G401.6 (cell line): ENCODE measurements around the gene EPHA8.

Experiments
- FAIRE-seq: peaks from 2 replicates; lab custom pipeline; 2012; peaks lifted over from hg19 to GRCh38; lab: Jason Lieb, UNC

The EPHA8 gene

DNA sequence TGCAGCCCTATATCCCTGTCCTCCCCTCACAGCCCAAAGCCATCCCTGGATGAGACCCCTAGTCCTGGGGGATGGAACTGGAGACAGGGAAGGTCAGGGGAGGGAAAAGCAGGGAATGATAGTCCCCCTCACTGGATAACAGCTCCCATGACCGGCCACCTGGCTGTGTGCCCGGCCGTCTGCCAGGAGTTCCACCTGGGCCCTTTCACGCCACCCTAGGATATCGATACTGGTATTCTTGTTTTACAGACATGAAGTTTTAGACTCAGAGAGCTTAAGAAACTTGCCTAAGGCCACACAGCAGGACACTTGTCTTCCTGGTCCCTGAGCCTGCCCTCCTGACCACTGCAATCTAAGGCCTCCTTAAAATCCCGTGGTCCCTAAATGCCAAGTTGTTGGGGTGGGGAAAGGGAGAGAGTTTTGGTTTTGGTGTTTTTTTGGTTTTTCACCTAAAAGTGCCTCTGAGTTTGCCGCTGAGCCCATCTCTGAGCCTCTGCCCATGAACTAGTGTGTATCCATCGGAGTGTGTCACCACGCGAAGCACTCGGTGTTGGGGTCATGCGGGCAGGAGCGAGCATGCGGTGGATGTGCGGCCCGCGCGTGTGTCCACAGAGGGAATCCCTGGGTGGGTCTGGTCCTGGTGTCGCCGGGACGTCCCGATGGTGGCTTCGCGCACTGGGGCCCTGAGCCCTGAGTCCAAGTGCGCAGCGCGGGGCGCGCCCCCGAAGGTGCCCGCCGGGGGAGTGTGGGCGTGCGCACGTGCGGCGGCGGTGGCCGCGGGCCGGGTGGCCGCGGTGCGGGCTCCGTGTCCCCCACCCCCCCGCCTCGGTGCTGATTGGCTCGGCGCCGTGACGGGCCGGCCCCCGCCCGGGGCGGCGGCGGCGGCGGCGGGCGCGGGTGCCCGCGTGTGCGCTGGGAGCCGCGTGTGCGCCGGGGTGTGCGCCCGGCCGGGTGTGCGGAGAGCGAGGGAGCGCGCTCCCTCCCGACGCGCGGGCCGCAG, at the start of gene EPHA8:
TSS of gene EPHA8 (plus strand) at position 906 of the 1,000 bp plus-strand sequence. CDS start 147 bp downstream, outside the sequence.
- FAIRE-seq = no peak

DNA sequence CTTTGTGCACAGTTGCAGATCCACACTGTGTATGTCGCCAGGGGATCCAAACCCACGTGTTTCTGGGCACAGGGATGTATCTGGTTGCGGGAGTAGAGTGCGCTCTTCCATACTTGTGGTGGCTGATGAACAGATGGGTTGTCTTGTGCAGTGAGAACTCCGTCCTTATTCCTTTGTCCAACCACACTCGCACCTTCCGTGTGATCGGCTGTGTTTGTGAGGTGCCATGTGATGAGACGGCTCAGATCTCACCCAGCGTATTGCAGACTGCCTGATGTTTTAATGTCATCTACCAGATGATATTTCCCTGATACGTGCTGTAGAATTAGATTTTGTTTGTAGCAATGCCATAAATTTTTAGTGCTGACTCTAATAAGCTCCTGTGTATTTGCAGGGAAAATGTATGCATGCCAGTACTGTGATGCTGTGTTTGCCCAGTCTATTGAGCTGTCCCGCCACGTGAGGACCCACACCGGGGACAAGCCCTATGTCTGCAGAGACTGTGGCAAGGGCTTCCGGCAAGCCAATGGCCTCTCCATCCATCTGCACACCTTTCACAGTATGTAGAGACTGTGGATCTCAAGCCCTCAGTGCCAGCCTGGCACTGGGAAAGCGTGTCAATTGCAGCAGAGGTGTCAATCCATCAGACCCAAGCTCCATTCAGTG, 46.2 kb upstream of the EPHA8 start:
- no peak for FAIRE-seq

DNA sequence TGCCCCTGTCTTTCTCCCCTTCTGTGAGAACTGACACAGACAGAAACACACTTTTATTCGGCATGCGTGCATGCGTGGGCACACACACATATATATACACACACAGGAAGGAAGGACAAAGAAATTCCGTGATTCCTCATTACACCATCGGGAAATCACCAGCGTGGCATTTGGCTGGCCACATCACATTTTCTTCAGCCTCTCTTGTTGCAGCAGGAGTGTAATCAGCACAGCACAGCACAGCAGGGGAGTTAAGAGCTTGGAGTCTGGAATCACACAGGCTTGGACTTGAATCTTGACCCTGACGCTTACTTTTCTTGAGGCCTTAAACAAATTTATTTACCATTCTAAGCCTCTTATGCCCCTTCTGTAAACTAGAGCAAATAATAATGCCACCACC, 45.3 kb upstream of the EPHA8 start:
- FAIRE-seq = no peak

DNA sequence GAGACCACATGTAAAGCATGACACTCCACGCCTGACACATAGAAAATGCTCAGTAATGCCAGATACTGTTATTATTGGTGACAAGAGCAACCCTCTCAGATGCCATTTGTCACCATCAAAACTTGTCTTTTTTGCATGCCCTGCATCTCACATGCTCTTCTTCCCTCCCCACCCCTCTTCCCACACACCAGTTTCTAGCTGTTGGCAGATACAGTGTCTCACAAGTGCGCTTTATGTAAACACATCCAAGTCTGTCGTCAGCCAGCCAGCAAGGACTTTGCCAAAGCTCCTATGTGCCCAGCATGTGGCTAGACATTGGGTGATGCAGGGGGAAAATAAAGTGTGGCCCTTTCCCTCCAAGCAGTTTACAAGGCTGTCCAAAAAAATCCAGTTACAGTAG, 44.9 kb upstream of the EPHA8 start:
- no peak for FAIRE-seq

DNA sequence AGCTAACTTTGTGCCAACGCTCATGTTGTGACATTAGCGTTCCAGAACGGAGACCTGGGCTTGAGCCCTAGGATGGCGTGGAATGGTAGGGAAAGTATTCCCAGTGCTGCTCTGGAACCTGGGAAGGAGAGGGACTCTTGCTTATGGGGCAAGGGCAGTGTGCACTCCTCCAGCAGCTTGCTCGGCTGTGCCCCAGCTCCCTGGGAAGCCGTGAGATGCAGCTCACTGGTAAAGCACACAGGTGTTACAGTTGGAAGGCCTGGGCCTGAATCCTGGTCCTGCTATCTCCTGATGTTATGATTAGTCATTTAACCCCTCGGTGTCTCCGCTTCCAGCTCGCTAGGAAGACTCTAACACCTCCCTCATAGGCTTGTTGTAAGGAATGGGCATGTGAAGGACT, 42.4 kb upstream of the EPHA8 start:
- FAIRE-seq = no peak

DNA sequence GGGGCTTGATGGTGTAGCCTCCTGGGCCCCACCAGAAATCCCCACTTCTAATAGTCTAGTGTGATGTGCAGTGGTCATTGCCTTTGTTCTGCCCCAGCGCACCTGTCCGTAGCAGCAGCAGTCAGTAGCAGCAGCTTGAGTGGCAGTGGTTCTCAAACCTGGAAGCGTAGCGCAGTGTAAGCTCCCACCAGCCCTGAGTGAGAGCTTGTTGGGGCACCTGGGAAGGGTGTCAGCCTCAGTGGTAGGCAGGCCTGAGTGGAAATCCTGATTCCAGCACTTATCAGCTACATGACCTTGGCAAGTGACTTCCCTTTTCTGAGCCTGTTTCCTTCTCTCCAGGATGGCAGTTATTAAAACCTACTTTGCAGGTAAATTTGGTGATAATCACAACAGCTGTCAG, 41.6 kb upstream of the EPHA8 start:
- FAIRE-seq = no peak

DNA sequence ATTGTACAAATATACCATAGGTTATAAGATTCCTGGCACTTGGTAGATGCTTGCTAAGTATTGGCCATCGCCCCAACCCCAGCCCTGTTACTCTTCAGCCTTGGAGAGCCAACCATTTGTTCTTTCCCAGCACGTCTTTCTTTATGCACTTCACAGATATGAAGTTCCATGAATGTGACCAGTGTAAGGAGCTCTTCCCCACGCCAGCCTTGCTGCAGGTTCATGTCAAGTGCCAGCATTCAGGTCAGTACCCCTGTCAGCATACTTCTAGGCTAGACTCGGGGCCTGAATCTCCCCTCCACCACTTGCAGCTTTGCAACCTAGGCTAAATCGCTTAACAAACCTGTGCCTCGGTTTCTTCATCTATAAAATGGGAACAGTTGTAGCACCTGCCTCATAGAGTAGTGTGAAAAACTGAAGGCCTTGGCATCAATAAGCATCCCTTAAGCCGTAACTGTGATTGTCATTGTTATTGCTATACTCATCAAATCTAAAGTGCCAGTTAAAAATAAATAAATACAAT, 41.0 kb upstream of the EPHA8 start:
- FAIRE-seq = no peak

DNA sequence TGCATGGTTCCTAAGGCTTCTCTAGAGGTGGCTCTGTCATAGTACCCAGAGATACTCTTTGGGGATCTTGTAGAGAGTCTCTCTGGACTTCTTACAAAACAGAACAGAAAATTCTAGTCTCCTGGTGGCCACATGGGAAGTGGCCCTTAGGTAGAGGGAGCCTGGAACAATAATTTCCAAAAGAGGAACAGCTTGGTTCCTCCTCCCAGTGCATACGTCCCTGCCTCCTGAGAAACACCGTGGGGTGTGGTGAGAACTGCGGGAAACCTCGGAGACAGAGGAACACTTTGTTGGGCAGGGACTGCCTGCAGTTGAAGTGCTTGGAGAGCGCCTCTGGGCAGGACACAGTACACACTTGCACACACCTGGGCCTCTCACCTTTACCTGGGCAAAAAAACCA, 38.8 kb upstream of the EPHA8 start:
- no peak for FAIRE-seq

DNA sequence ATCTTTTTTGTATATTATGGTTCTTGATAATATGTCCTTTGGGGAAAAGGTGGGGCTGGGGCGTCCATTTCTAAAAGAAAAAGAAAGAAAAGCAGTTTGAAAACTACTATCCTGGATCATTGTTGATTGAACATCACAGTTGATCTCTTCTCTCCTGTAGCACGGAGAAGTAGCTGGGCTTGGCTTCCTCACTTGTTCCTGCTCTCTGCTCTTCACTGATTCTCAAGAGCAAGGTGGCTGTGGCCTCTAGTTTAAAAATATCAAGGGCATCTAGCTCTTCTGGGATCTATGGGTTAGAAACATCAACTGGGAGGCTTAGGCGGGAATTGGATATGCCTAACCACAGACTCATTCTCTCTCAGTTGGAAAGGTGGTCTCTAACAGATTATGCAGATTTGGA, 38.1 kb upstream of the EPHA8 start:
- no peak for FAIRE-seq

DNA sequence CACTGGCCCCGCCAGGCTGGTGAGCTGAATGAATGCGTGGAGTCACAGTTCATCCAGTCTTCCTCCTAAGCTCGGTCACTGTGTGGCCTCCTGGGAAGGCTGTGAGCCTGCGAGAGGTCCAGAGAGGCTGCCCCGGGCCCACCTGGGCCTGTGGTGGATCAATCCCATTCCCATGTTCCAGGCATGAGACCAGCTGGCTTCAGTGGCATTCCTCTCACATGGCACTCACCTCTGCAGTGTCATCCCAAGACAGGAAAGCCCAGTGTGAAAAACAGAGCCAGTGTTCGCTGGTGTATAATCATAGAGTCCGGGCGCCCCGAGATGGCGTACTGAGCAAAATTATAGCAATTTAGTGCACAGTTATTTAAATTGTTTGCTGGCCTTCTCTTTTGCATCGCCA, 37.6 kb upstream of the EPHA8 start:
- FAIRE-seq = no peak

DNA sequence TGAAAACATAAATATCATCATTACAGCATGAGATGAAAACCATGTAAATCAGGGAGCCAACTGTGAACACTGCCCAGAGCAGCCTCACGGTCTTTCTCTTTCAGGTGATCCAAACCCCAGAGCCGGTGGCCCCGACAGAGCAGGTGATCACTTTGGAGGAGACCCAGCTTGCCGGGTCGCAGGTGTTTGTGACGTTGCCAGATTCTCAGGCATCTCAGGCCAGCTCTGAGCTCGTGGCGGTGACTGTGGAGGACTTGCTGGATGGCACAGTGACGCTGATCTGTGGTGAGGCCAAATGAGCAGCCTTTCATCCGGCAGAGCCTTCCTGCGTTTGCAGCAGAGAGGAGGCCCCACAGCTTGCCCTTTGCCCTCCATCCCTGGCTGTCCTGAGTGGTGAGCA, 37.2 kb upstream of the EPHA8 start:
- no peak for FAIRE-seq

DNA sequence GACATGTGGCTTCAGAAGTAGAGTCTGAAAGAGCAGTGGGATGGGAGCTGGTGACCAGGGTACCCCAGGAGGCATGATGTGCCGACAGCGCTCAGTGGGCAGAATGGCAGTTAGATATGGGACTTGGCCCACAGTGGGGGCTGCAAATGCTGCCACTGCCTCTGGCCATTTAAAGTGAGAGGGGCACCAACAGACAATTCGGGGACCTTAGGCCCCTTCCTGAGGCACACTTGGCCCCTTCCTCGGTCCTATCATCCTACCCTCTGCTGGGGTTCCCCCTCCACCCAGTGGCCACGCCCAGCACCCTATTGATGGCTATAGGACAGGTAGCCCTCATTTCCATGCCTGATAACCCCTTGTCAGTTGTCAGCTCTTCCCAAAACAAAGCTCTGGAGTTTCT, 36.6 kb upstream of the EPHA8 start:
- no peak for FAIRE-seq

DNA sequence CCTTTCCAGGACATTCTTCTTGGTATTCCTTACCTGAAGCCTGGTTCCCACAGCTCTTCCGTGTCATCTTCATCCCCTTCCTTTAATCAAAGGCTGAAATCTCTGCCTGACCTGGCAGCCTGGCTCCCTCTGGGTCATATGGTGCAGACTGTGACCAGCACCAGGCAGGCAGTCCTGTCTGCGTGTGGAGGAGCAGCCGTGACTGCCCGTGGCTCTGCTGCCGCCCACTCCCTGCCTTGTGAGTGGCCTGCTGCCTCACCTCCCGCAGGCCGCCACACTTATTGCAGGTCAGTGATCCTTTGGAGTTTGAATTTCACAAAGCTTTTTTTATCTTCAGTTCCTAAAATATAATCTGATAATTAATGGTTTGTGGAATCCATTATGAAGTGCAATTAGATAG, 36.2 kb upstream of the EPHA8 start:
- FAIRE-seq = no peak

DNA sequence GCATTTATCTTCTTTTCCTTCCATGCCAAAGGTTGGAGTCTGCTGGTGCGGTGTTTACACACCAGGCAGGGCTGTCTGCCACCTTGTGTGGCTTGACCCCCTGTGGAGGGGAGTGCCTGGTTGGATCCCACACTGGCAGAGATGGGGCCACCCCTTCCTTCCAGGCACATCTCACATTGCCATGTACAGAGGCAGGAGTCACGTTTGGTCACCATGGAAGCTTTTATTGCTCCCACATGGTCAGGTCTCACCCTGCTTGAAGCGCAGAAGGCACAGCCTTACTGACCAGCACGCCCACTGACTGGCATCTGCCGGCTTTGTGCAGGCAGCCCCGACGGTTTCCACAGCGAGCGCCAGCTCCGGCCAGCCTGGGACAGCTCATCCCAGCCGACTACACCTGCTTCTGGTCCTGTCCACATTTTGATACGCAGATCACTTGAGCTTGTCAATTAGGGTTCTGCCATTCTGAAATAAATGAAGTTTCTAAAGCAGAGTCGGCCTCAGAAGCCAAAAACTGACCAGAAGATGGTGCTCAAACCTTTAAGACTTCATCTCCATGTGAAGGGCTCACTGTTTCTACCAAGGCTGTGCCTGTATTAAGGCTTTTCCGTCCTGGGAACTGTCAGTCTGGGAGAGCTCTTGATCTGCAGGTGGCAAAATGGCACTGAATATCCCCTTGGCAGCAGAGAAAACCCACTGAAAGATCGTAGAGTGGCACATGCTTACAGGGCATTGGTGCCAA, 35.6 kb upstream of the EPHA8 start:
- FAIRE-seq = no peak

DNA sequence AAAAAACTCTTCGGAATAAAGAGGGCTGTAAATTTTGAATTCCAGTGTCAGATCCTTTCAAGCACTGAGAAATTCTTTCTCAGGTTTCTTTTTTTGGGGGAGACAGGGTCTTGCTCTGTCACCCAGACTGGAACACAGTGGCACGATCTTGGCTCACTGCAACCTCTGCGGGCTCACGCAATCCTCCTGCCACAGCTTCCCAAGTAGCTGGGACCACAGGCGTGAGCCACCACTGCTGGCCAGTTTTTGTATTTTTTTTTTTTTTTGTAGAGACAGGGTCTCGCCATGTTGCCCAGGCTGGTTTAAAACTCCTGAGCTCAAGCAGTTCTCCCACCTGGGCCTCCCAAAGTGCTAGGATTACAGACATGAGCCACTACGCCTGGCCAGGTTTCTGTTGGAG, 34.8 kb upstream of the EPHA8 start:
- no peak for FAIRE-seq

DNA sequence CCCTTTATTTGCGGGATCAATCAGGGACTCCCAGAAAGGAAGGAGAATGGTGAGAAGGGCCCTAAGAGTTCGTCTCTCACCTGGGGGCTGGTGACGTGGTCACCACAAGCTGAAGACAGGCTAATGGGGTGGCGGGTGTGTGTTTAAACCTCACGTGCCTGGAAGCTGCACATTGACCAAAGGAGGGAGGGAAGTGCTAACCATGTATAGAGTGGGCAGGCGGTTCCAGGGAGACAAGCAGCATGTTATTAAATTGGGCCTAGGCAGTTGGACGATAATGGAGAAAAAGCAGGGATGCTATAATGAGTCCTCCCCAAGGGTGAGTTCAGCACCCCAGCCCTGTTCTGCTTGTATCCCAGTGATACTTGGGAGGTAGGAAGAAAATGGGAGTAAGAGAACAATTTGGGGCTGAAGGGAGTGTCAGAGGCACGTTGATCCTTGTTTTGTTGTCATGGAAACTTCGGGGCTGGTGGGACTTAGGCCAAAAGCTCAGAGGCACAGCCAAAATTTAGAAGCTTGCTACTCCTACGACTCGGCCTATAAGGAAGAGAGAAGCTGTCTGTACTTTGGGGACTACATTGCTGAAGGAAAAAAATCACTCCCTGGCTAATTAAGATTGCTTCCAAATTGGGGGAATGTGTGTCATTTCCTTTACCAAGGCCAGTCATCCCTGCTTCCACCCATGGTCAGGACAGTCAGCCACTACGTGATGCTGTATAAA, 33.2 kb upstream of the EPHA8 start:
- FAIRE-seq = no peak

DNA sequence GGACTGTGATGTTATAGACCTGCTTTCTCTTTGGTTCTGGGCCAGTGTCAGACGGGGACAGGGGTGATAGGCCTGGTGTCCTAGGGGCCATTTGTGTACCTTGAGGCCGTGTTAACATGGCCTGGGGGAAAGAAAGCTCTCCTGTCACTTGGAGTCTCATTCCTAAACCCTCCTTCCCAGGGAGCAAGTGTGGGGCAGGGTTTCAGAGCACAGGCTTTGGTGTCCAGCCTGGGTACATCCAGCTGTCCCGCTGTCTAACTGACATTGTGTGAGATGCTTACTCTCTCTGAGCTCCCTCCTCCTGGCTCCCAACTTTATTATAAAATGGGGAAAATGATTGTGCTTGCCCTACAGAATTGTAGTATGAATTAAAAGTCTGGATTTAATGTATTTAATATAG, 32.6 kb upstream of the EPHA8 start:
- FAIRE-seq = no peak

DNA sequence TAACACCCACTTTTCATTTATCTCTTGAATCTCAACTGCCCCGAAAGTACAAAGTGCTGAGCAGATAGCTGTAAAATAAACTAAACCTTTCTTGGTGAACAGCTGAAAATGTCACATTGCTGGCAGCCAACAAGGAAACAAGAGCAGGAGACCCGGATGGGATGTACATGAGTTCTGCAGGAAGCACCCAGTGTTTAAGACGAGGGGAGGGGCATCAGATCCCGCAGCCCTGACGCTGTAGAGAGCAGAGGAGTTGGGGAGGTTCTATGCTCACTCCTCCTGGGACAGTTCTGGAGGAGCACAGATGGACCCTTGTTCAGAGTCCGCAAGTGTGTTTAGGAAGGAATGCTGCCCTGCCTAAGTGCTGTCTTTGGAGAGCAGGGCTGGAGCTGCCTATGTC, 32.0 kb upstream of the EPHA8 start:
- no peak for FAIRE-seq

DNA sequence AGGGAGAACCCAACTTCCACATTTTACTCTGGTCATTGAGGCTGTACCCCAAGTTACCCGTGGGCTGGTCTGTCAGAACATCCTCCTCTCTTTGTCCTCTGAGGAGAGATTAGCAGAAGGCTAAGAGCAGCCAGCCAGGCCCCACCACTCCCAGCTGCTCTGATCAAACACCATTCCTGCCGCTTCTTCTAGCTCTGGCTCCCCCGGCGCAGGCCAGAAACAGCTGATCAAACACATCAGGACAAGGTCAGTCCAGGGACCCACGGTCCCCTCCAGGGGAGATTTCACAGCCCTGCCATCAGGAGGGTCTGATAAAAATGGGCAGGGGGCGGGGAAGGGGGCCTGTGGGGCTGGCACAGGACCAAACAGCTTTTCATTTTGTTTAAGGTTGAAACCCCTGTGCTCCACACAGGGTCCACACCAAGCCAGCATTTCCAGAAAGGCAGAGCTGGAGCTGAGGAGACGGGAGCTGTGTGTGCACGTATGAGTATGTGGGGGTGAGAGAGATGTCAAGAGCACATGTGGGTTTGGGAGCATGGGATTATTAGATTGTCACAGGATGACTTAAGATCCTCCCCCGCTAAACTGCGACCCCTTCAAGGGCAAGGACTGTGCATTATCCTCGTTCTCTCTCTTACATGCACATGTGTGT, 29.9 kb upstream of the EPHA8 start:
- FAIRE-seq = no peak

DNA sequence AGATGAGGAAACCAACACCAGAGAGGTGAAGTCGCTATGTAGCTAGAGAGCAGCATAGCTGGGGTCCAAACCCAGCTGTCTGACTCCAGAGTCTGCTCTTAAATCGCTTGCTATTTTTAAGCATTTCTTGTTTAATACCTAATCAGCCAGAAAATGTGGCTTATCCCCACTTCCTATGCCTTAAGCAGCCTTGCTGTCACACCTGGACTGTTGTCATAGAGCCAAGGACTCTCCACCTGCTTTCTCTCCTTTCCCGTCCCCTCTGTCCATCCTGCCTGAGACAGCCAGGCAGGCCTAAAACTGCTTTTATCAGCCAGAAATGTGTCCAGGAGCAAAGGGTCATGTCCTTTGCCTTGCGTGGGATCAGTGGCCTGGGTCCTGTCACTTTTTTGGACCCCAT, 28.3 kb upstream of the EPHA8 start:
- FAIRE-seq = no peak

DNA sequence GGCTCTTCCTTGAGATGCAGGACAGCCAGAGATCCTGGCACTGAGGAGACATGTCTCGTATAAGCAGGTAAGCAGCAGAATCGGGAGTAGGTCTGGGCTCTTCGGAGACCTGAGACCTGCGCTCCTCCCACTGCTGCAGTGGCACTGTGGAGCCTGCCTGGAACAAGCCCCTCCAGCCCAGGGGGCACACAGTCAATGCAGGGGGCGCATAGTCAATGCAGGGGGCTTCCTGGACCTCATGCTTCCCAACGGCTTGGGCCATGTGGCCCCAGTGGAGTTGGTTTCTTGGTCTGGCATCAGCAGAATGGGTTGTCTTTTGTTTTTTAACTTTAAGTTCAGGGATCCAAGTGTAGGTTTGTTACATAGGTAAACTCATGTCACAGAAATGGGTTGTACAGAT, 27.9 kb upstream of the EPHA8 start:
- no peak for FAIRE-seq

DNA sequence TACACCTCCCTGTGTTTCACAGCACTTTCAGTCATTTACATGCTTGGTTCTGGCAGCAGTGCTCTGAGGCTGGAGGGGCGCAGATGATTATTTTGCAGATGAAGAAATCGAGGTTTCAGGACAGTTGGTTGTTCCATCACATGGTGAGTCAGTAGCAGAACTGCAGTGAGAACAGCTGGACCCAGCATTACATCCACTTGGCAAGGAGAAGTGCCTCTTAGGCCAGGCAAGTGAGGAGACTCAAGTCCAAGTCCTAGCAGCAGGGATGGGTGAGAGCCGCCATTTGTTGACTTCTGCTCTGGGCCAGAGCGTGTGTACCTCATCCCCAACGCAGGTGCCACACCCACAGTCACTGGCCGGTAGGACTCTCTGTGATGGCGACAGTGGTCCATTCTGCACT, 26.8 kb upstream of the EPHA8 start:
- FAIRE-seq = no peak
